BJ (cell line): ENCODE results near the gene RLBP1. TPM values are rescaled to one million over a fixed set of nuclear protein-coding genes. Genes with fewer than 3 reads are reported as not detected.

Experiments
- CTCF ChIA-PET: fragments of 350-600 bp; formaldehyde crosslinking; extraction: SDS; loops from one replicate; lab custom pipeline; 2021; ENCODE audit warnings: antibody characterized with exemption, inconsistent platforms; lab: Yijun Ruan, JAX
- POLR2A ChIA-PET: fragments of 300-600 bp; sonication (Branson Sonifier 250); formaldehyde crosslinking; extraction: SDS; loops from one replicate; lab custom pipeline; 2021; ENCODE audit warnings: antibody characterized with exemption; lab: Charles Lee
- DNase-seq: peaks from one replicate; pipeline ENCODE4 v3.0.0-alpha.2; 2011; ENCODE audit warnings: low read depth
- H3K27me3 ChIP-seq: 2 replicates; pipeline ENCODE4 v1.6.0; 2011; ENCODE audit warnings: low read length; ENCODE audit not compliant: control insufficient read depth, insufficient read depth
- H3K36me3 ChIP-seq: 2 replicates; pipeline ENCODE4 v1.5.1; 2011; ENCODE audit warnings: low read length; ENCODE audit not compliant: control insufficient read depth, insufficient read depth
- H3K4me3 ChIP-seq: 2 replicates; pipeline ENCODE4 v1.5.1; 2011; ENCODE audit warnings: low read depth, mild to moderate bottlenecking, control low read depth, low read length
- CTCF ChIP-seq: IDR thresholded peaks from 2 replicates; pipeline ENCODE4 v1.5.1; 2011; ENCODE audit warnings: low read depth, mild to moderate bottlenecking, control low read depth, inconsistent platforms, low read length, moderate library complexity; ENCODE audit not compliant: insufficient read depth
- polyA plus RNA-seq: library from polyadenylated mRNA; depleted of rRNA; stranded (reverse); fragments of >200 nt; gene quantifications from 2 replicates; pipeline ENCODE4 v1.2.3, GENCODE V29; 2011; rRNA removed

The RLBP1 gene
- polyA plus RNA-seq, 1 experiment = not detected

GRCh38 chr15:89165677-89166076 lies 55.7 kb downstream of the RLBP1 start:
- CTCF ChIA-PET = interaction anchor here (1.1 to 5.8 kb wide), 4 partner anchors 12 to 108 kb away, joined by 3 to 41 read pairs (median 22); no protein-coding TSS in a partner anchor
- Histone ChIP-seq H3K36me3 (peaks cover 3% of the 10 kb centered on the region; the same call in 1 of the 2 replicates), H3K27me3 (no peaks in the 10 kb centered on the region), H3K4me3 (no peak overlapping the region)
- TF ChIP-seq CTCF = no peak
- no peak for DNase-seq
- POLR2A ChIA-PET = no interaction called here

GRCh38 chr15:89164712-89165211 lies 56.6 kb downstream of the RLBP1 start:
- TF ChIP-seq CTCF = no peak
- no peaks in the 10 kb centered on the region for H3K27me3 ChIP-seq
- DNase-seq = no peak
- POLR2A ChIA-PET = no interaction called here
- CTCF ChIA-PET = interaction anchor here (0.8 to 5.8 kb wide), 5 partner anchors 13 to 107 kb away, joined by 3 to 41 read pairs (median 4); no protein-coding TSS in a partner anchor
- no peak overlapping the region for H3K4me3 ChIP-seq
- peaks cover 3% of the 10 kb centered on the region; the same call in 1 of the 2 replicates for H3K36me3 ChIP-seq

- CTCF ChIA-PET = interaction anchor here (1.4 to 5.8 kb wide), 4 partner anchors 10 to 106 kb away, joined by 4 to 41 read pairs (median 22); no protein-coding TSS in a partner anchor
- no peak for DNase-seq
Measured at GRCh38 chr15:89163271-89164055, 57.9 kb downstream of the RLBP1 start.

GRCh38 chr15:89161666-89162065 lies 59.7 kb downstream of the RLBP1 start:
- ChIA-PET CTCF (interaction anchor here (0.8 to 1.4 kb wide), 3 partner anchors 9 to 105 kb away, joined by 3 to 4 read pairs (median 4); no protein-coding TSS in a partner anchor), POLR2A (no interaction called here)
- TF ChIP-seq CTCF = no peak

More at GRCh38 chr15:89163271-89164055, 57.9 kb downstream of the RLBP1 start:
- Histone ChIP-seq H3K4me3 (no peak overlapping the region), H3K36me3 (peaks cover 3% of the 10 kb centered on the region; the same call in 1 of the 2 replicates), H3K27me3 (no peaks in the 10 kb centered on the region)
- POLR2A ChIA-PET = no interaction called here
- TF ChIP-seq CTCF = no peak

More at GRCh38 chr15:89161666-89162065, 59.7 kb downstream of the RLBP1 start:
- Histone ChIP-seq H3K27me3 (no peaks in the 10 kb centered on the region), H3K36me3 (peaks cover 3% of the 10 kb centered on the region), H3K4me3 (no peak overlapping the region)
- DNase-seq = no peak

Other genes starting within 250 kb of the RLBP1 start
- 47.2 and 69.6 TPM in 2 replicates for gene ABHD2, start 133.1 kb downstream of the RLBP1 start, polyA plus RNA-seq
- 11.5 and 18.3 TPM in 2 replicates for gene FANCI, start 22.4 kb upstream of the RLBP1 start, polyA plus RNA-seq
- gene POLG, start 113.2 kb upstream of the RLBP1 start, polyA plus RNA-seq = 13.9 and 17.6 TPM in 2 replicates